Muscle of arm (tissue), 12 donors: ENCODE measurements around the gene NCKAP5. TPM values are rescaled to one million over a fixed set of nuclear protein-coding genes. Genes with fewer than 3 reads are reported as not detected.

Experiments used
- DNase-seq: peaks from one replicate; pipeline ENCODE4 v3.0.0-alpha.2; 2013
- polyA plus RNA-seq, 12 donors: library from polyadenylated mRNA; unstranded; fragments of 120-200 nt; gene quantifications; one replicate each; pipeline ENCODE4 v1.2.1, GENCODE V29; 2013; ENCODE audit not compliant: insufficient read length in 12 of 12

NCKAP5 gene
- polyA plus RNA-seq, 12 donors, result 3.1 to 17.3 (median 5.4) TPM; not detected in 1

GRCh38 chr2:132668987-132669907 is 899.0 kb downstream of the NCKAP5 start:
- no peak for DNase-seq

DNA sequence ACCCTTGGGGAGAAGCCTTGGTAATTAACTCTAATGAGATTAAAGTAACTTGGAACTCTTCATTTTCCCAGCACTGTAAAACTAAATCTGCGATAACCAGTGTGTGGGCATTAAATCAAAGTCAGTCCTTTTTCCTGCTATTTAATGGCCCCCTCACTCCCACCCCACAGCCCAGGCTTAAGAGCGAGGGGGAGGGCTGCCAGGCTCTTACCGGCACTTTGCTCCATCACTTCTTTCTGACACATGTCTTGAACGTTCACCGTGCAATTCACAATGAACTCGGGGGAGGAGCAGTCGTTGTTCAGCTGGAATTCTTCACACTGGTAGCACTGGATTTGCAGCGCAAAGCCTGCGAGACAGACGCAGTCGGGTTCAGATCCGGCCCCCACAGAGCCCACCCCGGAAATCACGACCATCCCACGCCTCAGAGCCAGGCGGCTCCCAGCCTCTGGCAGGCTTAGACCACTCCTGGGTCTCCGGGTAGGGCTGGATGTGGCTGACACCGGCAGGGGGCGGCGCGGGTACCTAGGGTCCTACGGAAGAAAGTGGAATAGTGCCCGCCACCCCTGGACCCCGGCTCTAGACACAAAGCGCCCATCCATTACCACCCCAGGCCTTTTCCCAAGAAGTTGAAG is 900.0 kb downstream of the NCKAP5 start:
- no peak for DNase-seq

DNA sequence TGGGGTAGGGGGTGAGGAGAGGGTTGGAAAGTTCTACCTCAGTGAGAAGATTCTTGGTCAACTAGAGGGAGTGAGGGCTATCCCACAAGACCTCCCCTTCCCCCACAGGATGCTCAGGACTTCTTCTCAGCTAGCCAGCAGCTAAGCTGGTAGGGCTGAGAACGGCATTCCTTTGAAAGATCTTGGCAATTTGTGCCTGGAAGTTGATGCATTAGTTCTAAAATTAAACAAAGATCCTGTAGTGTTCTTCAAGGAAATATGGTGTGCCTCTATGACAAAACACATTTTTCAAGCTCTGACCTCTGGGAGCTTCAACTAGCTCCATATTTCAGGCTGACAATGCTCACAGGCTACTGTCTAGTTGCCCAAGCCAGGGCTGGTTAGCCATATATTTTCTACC is 900.6 kb downstream of the NCKAP5 start:
- DNase-seq, result no peak

DNA sequence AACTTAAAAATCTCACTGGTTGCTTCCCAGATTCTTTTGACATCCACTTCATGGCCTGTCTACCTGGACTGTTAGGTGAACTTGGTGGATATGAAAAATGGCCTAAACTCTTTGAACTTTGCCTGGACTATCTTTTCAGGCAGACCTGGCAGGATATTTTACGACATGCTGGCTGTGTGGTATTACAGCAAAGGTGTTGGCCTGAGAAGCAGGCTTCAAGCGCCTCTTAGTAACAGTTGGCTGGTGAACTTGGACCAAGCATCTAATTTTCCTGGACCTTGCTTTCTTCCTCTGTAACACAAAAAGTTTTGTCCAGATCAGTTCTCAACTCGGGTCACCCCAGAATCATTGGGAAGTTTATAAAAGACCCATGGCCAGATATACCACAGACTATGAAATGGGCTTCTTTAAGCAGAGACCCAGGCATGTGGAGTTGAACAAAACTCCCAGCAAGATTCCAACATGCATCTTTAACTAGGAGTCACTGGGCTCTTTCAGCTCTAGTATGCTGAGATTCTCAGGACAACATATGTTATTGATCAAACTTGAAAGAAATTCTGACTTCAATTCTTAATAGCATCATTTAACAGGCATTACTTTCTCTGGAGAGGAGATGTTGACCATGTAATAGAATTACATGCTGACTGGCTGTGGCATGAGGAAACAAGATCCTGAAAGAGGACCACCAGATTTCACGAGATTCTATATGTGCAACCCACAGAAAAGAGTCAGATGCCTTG is 902.7 kb downstream of the NCKAP5 start:
- no peak for DNase-seq

DNA sequence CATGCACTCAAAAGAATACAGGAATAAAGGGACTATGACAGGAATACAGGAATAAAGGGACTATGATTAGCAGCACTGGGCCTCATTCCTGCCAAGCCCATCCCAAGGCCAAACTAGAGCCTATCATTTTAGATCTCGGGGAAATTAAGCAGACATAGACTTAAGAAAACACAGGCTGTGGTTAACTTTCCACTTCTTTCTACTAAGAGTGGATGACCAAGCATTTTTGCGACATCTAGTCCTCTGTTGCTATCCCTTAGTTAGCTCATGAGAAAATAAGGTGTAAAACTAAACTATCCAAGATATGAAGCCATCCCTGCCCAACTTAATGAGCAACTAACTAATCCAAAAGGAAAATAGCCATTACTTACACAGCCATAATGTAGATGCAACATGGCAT is 904.2 kb downstream of the NCKAP5 start:
- no peak for DNase-seq

DNA sequence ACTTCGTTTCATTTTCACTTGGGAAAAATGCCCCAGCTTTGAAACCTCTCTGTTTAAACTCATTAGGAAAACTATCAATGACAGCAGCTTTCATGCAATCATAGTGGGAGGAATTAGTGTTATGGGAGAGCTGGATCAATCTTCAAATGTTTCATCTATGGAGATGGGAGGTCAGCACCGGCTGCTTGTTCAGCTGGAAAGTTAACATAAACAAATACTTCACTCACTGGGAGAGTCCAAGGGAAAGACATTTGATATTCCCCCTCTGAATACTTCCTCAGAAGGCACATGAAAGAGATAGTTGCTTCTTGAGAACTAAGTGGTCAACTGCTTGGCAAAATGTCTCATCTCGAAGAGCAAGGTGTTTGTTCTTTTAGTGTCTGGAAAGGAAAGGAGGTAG is 905.5 kb downstream of the NCKAP5 start:
- DNase-seq, result no peak

DNA sequence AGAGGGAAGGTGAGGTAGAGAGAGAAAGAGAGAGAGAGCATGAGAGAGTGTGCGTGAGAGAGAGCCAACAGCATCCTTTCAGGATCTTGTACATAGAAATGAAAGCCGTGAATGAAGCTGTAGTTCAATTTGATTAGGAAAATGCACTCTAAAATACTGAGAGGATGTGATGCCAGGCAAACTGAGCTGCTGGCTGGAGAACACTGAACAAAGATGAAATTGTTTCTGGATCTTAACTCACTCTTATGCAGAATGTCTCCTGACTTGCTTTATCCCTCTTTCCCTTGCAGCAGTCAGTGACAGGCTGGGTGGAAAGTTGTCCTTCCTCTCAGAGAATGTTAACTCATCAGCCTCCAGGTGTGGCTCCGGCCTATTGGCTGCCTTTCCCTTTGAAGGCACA is 908.9 kb downstream of the NCKAP5 start:
- DNase-seq, result no peak

DNA sequence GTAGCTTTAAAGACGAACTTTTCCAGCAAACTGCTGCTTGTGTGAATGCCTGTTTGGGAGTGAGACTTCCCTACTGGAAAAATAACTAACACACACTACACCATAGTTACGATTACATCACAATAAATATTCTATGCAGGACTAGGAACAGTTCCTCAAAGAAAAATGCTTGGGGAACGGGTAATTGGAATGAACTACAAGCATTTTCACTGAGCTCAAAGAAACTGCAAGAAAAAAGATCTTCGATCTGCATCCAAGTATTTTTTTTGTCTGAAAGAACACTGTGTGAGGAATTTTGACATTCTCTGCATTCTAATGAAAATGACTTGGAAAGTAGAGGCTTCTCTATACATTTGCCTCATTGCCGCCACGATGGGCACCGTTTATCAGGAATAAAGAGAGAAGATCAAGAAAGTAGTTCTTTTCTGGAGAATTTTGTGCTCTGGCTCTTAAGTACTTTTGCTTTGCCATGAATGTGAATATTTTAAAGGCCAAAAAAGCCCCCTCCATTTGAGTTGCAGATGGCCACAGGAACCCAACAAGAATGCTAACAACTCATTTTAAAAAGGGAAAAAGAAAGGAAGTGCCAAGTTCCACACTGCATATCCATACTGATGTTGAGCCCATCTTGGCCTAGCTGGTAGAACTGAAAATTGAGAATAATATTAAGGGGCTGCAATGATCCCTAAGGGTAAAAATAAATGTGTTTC is 911.8 kb downstream of the NCKAP5 start:
- peak; percentile 60 for DNase-seq

- DNase-seq, result no peak
Measured at GRCh38 chr2:132654968-132655367, 913.3 kb downstream of the NCKAP5 start.

DNA sequence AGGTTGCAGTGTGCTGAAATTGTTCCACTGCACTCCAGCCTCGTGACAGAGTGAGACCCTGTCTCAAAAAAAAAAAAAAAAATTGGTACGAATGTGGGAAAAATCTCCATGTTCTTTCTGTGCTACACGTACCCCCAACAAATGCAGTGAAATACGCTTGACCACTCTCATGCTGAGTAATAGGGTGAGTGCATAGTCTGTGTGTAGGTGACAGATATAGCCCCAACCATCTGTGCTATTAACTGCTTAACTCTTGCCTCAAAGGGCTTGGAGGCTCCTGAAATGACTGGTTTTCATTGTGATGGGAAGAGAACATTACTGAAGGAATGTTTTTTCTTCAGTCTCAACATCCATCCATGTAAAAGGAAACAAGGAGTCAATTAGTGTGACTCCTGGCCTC is 913.9 kb downstream of the NCKAP5 start:
- no peak for DNase-seq

- DNase-seq, result no peak
Measured at GRCh38 chr2:132652474-132652873, 915.8 kb downstream of the NCKAP5 start.

GRCh38 chr2:132651115-132652045 is 916.9 kb downstream of the NCKAP5 start:
- DNase-seq, result no peak

- no peak for DNase-seq
Measured at GRCh38 chr2:132646540-132647108, 921.6 kb downstream of the NCKAP5 start.

DNA sequence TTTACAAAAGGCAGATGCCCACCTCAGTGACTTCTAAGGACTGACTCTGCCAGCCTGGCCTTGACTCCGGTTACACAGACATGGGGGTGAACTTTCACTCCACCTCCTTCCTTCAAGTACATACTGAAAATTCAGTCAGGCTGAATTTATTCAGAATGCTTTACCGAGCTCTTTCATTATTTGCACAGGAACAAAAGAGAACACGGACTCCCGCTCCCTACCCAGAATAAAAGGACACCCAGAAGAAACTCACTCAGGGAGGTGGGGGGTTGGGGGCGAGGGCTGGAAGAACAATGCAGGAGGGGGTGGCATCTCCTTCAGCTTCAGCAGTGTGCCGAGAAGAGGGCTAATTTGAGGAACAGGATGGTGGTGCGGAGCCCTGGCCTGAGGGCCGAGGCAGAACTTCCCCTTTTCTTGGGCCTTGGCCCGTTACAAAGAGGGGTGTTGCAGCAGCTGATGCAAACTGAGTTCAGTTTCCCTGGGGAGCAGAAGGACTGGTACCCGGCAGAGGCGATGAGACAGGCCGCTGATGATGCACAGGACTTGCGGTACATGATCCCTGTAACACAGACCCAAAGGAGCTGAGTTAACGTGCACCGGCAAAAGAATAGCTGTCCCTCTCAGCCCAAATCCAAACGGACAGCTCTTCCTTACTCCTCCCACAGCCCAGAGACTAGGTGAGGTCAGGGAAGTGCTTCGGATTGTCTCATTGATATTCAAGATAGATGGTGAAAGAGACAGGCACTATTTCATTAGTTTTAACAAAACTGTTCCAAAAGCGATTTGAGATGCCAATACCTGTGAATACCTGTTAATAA is 922.3 kb downstream of the NCKAP5 start:
- DNase-seq, result no peak

DNA sequence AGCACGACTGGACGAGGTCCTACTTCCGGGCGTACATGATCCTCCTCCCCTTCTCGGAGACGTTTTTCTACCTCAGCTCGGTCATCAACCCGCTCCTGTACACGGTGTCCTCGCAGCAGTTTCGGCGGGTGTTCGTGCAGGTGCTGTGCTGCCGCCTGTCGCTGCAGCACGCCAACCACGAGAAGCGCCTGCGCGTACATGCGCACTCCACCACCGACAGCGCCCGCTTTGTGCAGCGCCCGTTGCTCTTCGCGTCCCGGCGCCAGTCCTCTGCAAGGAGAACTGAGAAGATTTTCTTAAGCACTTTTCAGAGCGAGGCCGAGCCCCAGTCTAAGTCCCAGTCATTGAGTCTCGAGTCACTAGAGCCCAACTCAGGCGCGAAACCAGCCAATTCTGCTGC is 923.1 kb downstream of the NCKAP5 start:
- no peak for DNase-seq

GRCh38 chr2:132642415-132642814 is 925.8 kb downstream of the NCKAP5 start:
- no peak for DNase-seq

DNA sequence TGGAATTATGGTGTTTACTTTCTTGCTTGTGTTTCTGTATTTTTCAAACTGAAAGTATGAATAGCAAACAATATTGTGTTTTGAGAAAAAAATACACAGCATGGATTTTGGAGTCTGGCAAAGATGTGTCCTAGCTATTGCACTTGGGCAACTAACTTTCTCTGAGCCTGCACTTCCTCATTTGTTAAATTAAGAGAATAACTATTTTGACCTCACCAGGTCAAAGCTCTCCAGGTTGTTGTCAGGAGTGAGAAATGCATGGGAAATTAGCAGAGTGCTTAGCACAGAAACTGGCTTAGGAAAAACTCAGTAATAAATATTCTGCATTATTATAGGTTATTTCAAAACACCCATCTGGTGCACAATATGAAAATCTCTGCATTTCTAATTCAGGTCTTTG is 926.4 kb downstream of the NCKAP5 start:
- DNase-seq, result no peak

- no peak for DNase-seq
Measured at GRCh38 chr2:132640116-132640515, 928.1 kb downstream of the NCKAP5 start.

- DNase-seq, result no peak
Measured at GRCh38 chr2:132638313-132639040, 929.8 kb downstream of the NCKAP5 start.
